IMR-90 (cell line): Measurements from ENCODE around the gene PIEZO1. TPM values are rescaled to one million over a fixed set of nuclear protein-coding genes. Genes with fewer than 3 reads are reported as not detected.

Experiments used
- ATAC-seq: fragments of 200-7000 bp; cut with Tn5 transposase; 2 replicates; pipeline ENCODE4 v1.9.1; 2020; ENCODE audit warnings: low read depth, mild to moderate bottlenecking, moderate library complexity
- BruUV-seq: library from RNA; stranded (reverse); fragments of 400-500 nt; replicated peaks from 2 replicates; lab custom pipeline; 2021; lab: Mats Ljungman, UMichigan
- CTCF ChIA-PET: fragments of 300-600 bp; formaldehyde crosslinking; extraction: SDS; loops from one replicate; lab custom pipeline; 2021; ENCODE audit warnings: antibody characterized with exemption; lab: Yijun Ruan, JAX
- POLR2A ChIA-PET: fragments of 300-600 bp; sonication (Branson Sonifier 250); formaldehyde crosslinking; loops from one replicate; lab custom pipeline; 2022; ENCODE audit warnings: antibody characterized with exemption; ENCODE audit not compliant: unreplicated experiment; lab: Charles Lee
- DNase-seq: peaks from one replicate; pipeline ENCODE4 v3.0.0; 2013
- H2AFZ ChIP-seq: replicated peaks from 2 replicates; pipeline ENCODE3; 2013; ENCODE audit warnings: low read length, mild to moderate bottlenecking; ENCODE audit not compliant: poor library complexity
- H2AK5ac ChIP-seq: 2 replicates; pipeline ENCODE4 v1.6.1; 2013; ENCODE audit warnings: low read depth, low read length, inconsistent platforms
- H2AK9ac ChIP-seq: replicated peaks from 2 replicates; pipeline ENCODE3; 2013; ENCODE audit warnings: mild to moderate bottlenecking, low read depth, low read length, moderate library complexity; ENCODE audit not compliant: poor library complexity
- H2BK120ac ChIP-seq: 2 replicates; pipeline ENCODE4 v1.6.1; 2013; ENCODE audit warnings: low read depth, low read length, inconsistent platforms
- H2BK15ac ChIP-seq: 3 replicates; pipeline ENCODE4 v1.6.1; 2013; ENCODE audit warnings: low read depth, low read length, inconsistent platforms
- H2BK20ac ChIP-seq: 2 replicates; pipeline ENCODE4 v1.6.1; 2013; ENCODE audit warnings: low read depth, mild to moderate bottlenecking, inconsistent platforms, low read length, moderate library complexity
- H2BK5ac ChIP-seq: 2 replicates; pipeline ENCODE4 v1.6.1; 2013; ENCODE audit warnings: mild to moderate bottlenecking, low read depth, low read length, inconsistent platforms; ENCODE audit not compliant: poor library complexity, severe bottlenecking
- H3K14ac ChIP-seq: replicated peaks from 2 replicates; pipeline ENCODE4 v1.6.1; 2013; ENCODE audit warnings: low read depth, low read length, inconsistent platforms
- H3K18ac ChIP-seq: 2 replicates; pipeline ENCODE4 v1.6.1; 2013; ENCODE audit warnings: low read depth, low read length, control low read depth
- H3K23ac ChIP-seq: 2 replicates; pipeline ENCODE4 v1.6.1; 2013; ENCODE audit warnings: low read depth, low read length, inconsistent platforms
- H3K27ac ChIP-seq: 2 replicates; pipeline ENCODE4 v1.5.1; 2013; ENCODE audit warnings: mild to moderate bottlenecking, control low read depth, low read length; ENCODE audit not compliant: insufficient read depth
- H3K27me3 ChIP-seq: 2 replicates; pipeline ENCODE4 v1.6.1; 2013; ENCODE audit warnings: low read length; ENCODE audit not compliant: control insufficient read depth, insufficient read depth
- H3K36me3 ChIP-seq: 2 replicates; pipeline ENCODE4 v1.6.1; 2013; ENCODE audit warnings: low read length, mixed read lengths; ENCODE audit not compliant: control insufficient read depth, insufficient read depth
- H3K4ac ChIP-seq: 2 replicates; pipeline ENCODE4 v1.6.1; 2013; ENCODE audit warnings: low read depth, low read length, inconsistent platforms
- H3K4me1 ChIP-seq: 2 replicates; pipeline ENCODE4 v1.6.1; 2013; ENCODE audit warnings: low read length, mixed read lengths; ENCODE audit not compliant: control insufficient read depth, insufficient read depth
- H3K4me2 ChIP-seq: 2 replicates; pipeline ENCODE4 v1.6.1; 2013; ENCODE audit warnings: low read depth, mild to moderate bottlenecking, control low read depth, low read length, moderate library complexity
- H3K4me3 ChIP-seq: 2 replicates; pipeline ENCODE4 v1.5.1; 2013; ENCODE audit warnings: low read depth, mild to moderate bottlenecking, control low read depth, low read length, moderate library complexity; ENCODE audit not compliant: insufficient read depth
- H3K56ac ChIP-seq: 2 replicates; pipeline ENCODE4 v1.6.1; 2013; ENCODE audit warnings: low read length, inconsistent platforms; ENCODE audit not compliant: insufficient read depth; ENCODE audit errors: extremely low read depth
- H3K79me1 ChIP-seq, 2 experiments: 2 replicates each; pipeline ENCODE4 v1.6.1; 2013; ENCODE audit warnings: low read length in 2 of 2, inconsistent platforms in 1 of 2, low read depth in 1 of 2
- H3K9ac ChIP-seq: 2 replicates; pipeline ENCODE4 v1.6.1; 2013; ENCODE audit warnings: low read depth, low read length, control low read depth
- H3K9me1 ChIP-seq: 2 replicates; pipeline ENCODE4 v1.6.1; 2013; ENCODE audit warnings: low read length, inconsistent platforms; ENCODE audit not compliant: insufficient read depth
- H3K9me3 ChIP-seq: 2 replicates; pipeline ENCODE4 v1.6.1; 2013; ENCODE audit warnings: low read length; ENCODE audit not compliant: control insufficient read depth, insufficient read depth
- H4K20me1 ChIP-seq: 2 replicates; pipeline ENCODE4 v1.6.1; 2013; ENCODE audit warnings: low read length, inconsistent platforms; ENCODE audit not compliant: insufficient read depth
- H4K5ac ChIP-seq: 2 replicates; pipeline ENCODE4 v1.6.1; 2013; ENCODE audit warnings: mild to moderate bottlenecking, low read depth, low read length, control low read depth
- H4K8ac ChIP-seq, 2 experiments: 2 replicates each; pipeline ENCODE4 v1.6.1; 2013; ENCODE audit warnings: low read depth in 2 of 2, low read length in 2 of 2, control low read depth in 1 of 2, inconsistent platforms in 1 of 2
- H4K91ac ChIP-seq: 2 replicates; pipeline ENCODE4 v1.6.1; 2013; ENCODE audit warnings: low read depth, low read length, inconsistent platforms; ENCODE audit not compliant: insufficient read depth
- CEBPB ChIP-seq: IDR thresholded peaks from 2 replicates; pipeline ENCODE4 v1.6.1; 2012; ENCODE audit warnings: low read depth, low read length, improper control_type of control experiment
- CHD1 ChIP-seq: IDR thresholded peaks from 2 replicates; pipeline ENCODE4 v1.6.1; 2012; ENCODE audit warnings: low read depth, low read length, improper control_type of control experiment
- MAFK ChIP-seq: IDR thresholded peaks from 2 replicates; pipeline ENCODE4 v1.6.1; 2012; ENCODE audit warnings: low read depth, low read length, improper control_type of control experiment
- MAZ ChIP-seq: IDR thresholded peaks from 2 replicates; pipeline ENCODE4 v1.6.1; 2012; ENCODE audit warnings: low read depth, mild to moderate bottlenecking, low read length, improper control_type of control experiment, moderate library complexity, borderline replicate concordance
- POLR2A ChIP-seq: IDR thresholded peaks from 2 replicates; pipeline ENCODE4 v1.6.1; 2012; ENCODE audit warnings: mild to moderate bottlenecking, low read depth, low read length
- SMC3 ChIP-seq: fragments of 150-350 bp; IDR thresholded peaks from 2 replicates; pipeline ENCODE4 v1.6.1; 2016; ENCODE audit warnings: low read depth, mild to moderate bottlenecking, antibody characterized with exemption, low read length, moderate library complexity
- USF2 ChIP-seq: fragments of 150-350 bp; IDR thresholded peaks from 2 replicates; pipeline ENCODE4 v1.6.1; 2017; ENCODE audit warnings: mild to moderate bottlenecking, antibody characterized with exemption, low read length, low read depth
- WGBS, 2 experiments: methylation state at CpG; one replicate each; pipeline versions ENCODE4 v1.1.5 to v1.1.7; 2013; ENCODE audit warnings: missing lambda C conversion rate in 2 of 2; ENCODE audit not compliant: insufficient read length in 1 of 2; ENCODE audit errors: extremely low coverage in 2 of 2; 5-methylcytosine and 5-hydroxymethylcytosine counted together
- dilution Hi-C: fragments of 300-500 bp; cut with HindIII; formaldehyde crosslinking; loops from one replicate; pipeline ENCODE4 v1.14.3; 2018; ENCODE audit warnings: low sequenced_read_pairs; ENCODE audit not compliant: unreplicated experiment
- in situ Hi-C: fragments of 300-500 bp; cut with MboI; formaldehyde crosslinking; loops from 3 replicates; pipeline ENCODE4 v1.14.3; 2019; ENCODE audit warnings: low sequenced_read_pairs, inconsistent platforms, mixed read lengths
- intact Hi-C: fragments of 100-400 bp; cut with micrococcal nuclease; formaldehyde crosslinking; loops from 2 replicates; pipeline ENCODE4 v1.10.0; 2022
- polyA plus RNA-seq, 3 experiments: library from polyadenylated mRNA; depleted of rRNA; stranded (reverse); fragments of >200 nt; gene quantifications; 2 replicates each; pipeline ENCODE4 v1.2.3, GENCODE V29; 2012; ENCODE audit warnings: low replicate concordance in 1 of 3
- total RNA-seq: library from RNA; depleted of rRNA; stranded (reverse); fragments of >200 nt; gene quantifications from 2 replicates; pipeline ENCODE4 v1.2.3, GENCODE V29; 2012

PIEZO1 gene
- total and polyA plus RNA-seq, 2 of the 4 experiments (the other 2 are of a cell fraction), result 36.2 to 372 TPM

DNA sequence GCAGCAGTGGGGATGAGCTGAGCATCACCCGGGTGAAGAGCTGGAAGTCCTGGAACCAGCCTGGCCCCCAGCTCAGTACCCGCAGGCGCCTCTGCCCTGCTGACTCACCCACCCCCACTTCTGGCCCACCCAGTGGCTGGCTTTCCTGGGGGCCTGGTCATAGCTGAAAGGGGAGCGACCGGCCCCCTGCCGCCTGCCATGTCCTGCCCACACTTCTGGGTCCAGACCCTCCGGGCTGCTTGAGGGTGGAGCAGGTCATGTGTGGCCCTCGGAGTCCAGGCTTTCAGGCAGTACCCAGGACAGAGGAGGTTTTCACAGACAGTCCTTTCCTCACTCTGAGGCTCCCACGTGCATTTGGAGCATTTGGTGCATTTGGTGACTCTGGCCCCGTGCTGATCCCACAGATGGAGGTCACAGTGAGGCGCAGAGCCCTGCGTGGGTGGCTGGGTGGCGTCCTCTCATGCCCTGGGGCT, 7.1 kb upstream of the PIEZO1 start:
- ChIA-PET CTCF (no interaction called here), POLR2A (no interaction called here)
- intact Hi-C loops (no loop called here), dilution Hi-C loops (no loop called here), in situ Hi-C loops (no loop called here)
- DNase-seq, result no peak
- WGBS, 2 experiments, result 50% methylated on average over 7 of the region's 13 CpGs; no CpG with 5 or more reads in 1 of the 2 experiments
- H4K20me1 ChIP-seq, result no peaks in the 10 kb centered on the region; the same call in 1 of the 2 replicates
- no peak overlapping the region for H2BK120ac ChIP-seq
- H2BK5ac ChIP-seq, result no peak overlapping the region
- no TSS peak for BruUV-seq
- H3K4me3 ChIP-seq, result no peak overlapping the region
- no peak overlapping the region for H3K14ac ChIP-seq
- H3K4ac ChIP-seq, result no peak overlapping the region
- H3K23ac ChIP-seq, result no peak overlapping the region
- no peak overlapping the region for H3K9ac ChIP-seq
- no peak overlapping the region for H2BK15ac ChIP-seq
- H3K4me1 ChIP-seq, result peaks cover 6% of the 10 kb centered on the region
- H3K79me1 ChIP-seq, result no peaks in the 10 kb centered on the region
- H2AFZ ChIP-seq, result peak overlapping the region; percentile 18
- H3K36me3 ChIP-seq, result no peaks in the 10 kb centered on the region
- no peak overlapping the region for H3K4me2 ChIP-seq
- H2AK5ac ChIP-seq, result peak overlapping the region; percentile 28; the same call in 1 of the 2 replicates
- no peak overlapping the region for H3K27ac ChIP-seq
- no peak overlapping the region for H4K8ac ChIP-seq
- H2BK20ac ChIP-seq, result no peak overlapping the region
- H3K18ac ChIP-seq, result no peak overlapping the region
- ATAC-seq, result peak; percentile 52
- no peak overlapping the region for H4K91ac ChIP-seq
- peaks cover 2% of the 10 kb centered on the region; the same call in 1 of the 2 replicates for H3K27me3 ChIP-seq
- no peak overlapping the region for H4K5ac ChIP-seq
- TF ChIP-seq CEBPB (no peak), POLR2A (no peak), MAFK (no peak), CHD1 (no peak), USF2 (no peak), SMC3 (no peak), MAZ (0 out of 2 replicates have a peak, but pooled peaks have one; percentile 20)
- peak overlapping the region; percentile 5 for H2AK9ac ChIP-seq
- H3K56ac ChIP-seq, result no peak overlapping the region
- H3K9me1 ChIP-seq, result no peaks in the 10 kb centered on the region
- H3K9me3 ChIP-seq, result no peaks in the 10 kb centered on the region
